GM19438 (cell line): ENCODE data around the gene RAB1A.

Experiments
- ATAC-seq: cut with Tn5 transposase; IDR thresholded peaks from one replicate; pipeline ENCODE4 v1.9.1; 2021; ENCODE audit warnings: low read depth; ENCODE audit not compliant: unreplicated experiment

The RAB1A gene

DNA sequence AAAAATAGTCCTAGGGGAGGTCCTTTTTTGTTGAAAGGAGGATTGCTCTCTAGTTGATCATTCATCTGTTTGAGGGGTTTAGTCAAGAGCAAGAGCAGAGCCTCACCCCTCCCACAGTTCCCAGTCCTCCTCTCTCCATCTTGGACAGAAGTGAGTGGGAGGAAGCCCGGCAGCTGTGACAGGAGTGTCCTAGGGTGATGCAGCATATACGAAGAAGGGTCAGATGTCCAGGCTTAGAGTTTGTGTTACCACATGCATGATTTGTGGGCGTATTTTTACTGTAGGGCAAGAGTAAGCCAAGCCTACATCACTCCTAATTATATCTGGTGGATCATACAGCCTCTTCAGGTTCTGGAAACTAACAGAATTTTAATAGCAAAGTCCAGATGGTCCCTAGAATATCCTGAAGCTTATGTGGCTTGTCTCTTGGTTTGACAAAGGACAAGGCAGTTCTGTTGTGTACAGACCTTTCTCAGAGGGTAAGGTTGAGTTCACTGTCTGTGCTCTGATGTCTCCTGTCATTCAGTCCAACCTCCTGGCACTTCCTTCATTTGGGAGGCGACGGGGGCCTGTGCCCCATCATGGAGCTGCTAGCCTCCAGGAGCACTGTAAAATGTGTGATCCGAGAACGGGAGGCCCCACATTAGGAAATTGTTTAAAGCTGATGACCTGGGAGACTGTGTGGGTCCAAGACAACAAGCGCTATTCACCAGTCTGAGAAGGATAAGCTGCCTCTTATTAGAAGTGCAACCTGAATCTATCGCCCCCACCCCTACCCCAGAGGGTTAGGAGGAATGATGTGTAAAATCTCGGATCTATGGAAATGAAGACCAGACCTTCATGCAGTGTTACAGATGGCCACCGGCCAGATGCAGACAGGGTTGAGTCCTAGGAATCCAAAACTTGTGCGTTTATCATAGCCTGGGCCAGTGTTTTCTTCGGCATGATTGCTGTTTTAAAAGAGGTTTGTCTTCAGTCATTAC, 66.8 kb downstream of the RAB1A start:
- ATAC-seq: no peak

GRCh38 chr2:65061910-65062339, 68.0 kb downstream of the RAB1A start:
- no peak for ATAC-seq

GRCh38 chr2:65061146-65061909, 68.6 kb downstream of the RAB1A start:
- ATAC-seq: no peak

GRCh38 chr2:65059071-65059470, 70.8 kb downstream of the RAB1A start:
- ATAC-seq: no peak

GRCh38 chr2:65057391-65058052, 72.4 kb downstream of the RAB1A start:
- no peak for ATAC-seq

GRCh38 chr2:65057054-65057375, 72.9 kb downstream of the RAB1A start:
- no peak for ATAC-seq

DNA sequence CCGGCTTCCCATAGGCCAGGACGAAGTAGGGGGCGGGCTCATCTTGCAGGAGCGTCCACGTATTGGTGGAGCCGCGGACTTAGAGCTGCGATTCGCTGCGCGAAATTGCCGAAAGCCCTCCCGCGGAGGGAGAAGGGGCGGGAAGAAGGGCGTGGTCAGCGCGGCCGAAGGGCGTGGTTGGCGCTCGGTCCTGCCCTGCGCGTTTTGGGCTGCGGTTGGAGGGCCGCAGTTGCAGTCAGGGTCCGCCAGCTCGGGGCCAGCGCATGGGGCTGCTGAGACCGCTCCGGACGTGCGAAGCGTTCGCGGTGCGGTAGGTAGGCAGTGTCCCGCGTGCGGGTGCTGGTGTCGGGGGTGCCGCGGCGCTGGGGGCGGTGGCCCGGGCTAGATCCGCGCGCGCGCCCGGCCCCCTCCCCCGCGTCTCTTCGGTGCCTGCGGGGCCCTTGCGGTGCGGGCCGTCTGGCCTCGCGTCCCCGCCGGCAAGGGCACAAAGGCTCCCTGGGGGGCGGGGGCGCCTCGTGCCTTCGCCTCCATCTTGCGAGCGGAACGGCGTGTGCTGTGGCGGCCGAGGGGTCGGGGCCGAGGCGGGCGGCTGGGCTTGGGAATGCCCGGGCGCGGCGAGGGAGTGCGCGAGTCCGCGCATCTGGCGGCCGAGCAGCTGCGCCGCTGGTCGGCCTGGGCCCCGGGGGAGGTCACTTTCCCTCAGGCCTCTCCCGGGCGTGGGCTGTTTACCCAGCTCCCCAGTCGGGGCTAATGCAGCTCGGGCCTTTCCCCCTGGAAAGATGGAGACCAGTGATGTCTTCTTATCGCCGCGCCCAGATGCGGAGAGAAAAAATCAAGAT, 73.5 kb downstream of the RAB1A start, which contains the start of gene CEP68:
TSS of gene CEP68 (plus strand) at position 202 of the 839 bp plus-strand sequence. CDS start 13,029 bp downstream, outside the sequence.
- ATAC-seq: peak; percentile 81

- ATAC-seq: peak; percentile 43
Measured at GRCh38 chr2:65055422-65056214, 74.3 kb downstream of the RAB1A start.

GRCh38 chr2:65054749-65055421, 75.0 kb downstream of the RAB1A start:
- no peak for ATAC-seq

DNA sequence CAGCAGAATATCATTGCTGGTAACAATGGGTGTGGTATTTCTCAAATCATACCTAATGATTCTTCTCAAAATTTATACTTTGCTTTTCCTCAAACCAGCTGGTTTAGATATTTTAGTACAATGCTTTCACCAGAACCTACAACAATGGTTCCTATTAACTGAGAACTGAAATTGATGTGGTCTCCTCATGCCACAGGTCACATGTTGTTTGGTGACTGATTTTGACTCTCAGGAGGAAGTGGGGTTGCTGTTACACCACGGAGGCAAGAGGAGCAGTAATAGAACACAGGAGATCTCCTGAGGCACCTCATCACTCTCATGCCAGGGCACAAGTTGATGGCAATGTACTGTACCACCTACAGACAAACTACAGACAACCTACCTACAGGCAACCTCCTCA, 76.7 kb downstream of the RAB1A start:
- peak; percentile 46 for ATAC-seq

DNA sequence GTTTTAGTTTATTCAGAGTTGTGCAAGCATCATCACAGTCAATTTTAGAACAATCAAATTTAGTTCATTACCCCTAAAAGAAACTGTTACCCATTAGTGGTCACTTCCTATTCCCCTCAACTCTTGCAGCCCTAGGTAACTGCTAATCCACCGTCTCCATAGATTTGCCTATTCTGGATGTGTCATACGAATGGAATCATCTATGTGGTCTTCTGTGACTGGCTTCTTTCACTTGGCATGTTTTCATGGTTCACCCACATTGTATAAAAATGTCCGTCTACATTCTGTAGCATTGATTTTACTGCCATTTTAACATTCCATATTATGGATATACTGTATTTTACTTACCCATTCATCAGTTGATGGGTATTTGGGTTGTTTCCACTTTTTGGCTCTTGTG, 79.0 kb downstream of the RAB1A start:
- ATAC-seq: no peak

DNA sequence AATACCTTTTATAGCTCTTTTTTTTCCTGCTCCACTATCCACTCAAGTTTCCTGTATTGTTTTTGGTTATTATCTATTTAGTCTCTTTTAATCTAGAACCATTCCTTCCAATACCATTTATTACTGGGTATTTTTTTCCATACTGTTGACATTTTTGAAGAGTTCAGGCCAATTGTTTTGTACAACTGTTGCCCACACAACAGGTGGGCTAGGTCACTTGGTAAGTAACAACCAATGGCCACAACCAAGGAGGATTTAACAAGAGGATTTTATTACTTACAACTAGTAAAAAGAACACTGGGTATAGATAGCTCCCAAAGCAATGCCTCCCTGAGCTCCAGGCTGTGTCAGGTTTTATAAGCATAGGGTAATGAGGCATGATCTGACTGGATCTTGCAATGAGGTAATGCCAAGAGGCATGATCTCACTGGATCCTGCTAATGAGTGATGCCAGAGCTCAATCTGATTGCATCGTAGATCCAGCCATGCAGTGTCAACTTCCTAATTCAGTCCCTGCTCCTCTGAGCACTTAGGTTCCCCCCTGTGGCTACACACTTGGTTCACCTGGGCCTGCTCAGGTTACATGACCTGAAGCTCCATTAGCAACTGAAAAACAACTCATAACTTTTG, 80.8 kb downstream of the RAB1A start:
- ATAC-seq: no peak

GRCh38 chr2:65046633-65047407, 83.1 kb downstream of the RAB1A start:
- no peak for ATAC-seq

DNA sequence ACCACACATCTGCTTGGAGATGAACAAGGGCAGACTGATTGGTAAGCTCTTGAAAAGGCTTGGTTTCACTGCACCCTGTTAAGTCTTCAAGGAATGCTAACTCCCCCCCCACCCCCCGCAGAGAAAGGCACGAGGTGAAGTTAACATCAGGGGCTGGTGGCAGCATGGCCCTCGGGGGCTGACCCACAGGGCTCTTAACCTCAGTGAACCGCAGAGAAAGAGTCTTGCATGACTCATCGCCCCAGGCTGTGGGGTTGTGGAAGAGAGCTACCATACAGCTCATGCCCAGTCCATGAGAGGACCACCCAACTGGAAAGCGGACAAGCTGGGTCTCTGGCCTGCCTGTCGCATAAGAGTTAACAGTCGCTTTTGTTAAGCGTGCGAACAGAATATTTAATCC, 84.3 kb downstream of the RAB1A start:
- no peak for ATAC-seq

DNA sequence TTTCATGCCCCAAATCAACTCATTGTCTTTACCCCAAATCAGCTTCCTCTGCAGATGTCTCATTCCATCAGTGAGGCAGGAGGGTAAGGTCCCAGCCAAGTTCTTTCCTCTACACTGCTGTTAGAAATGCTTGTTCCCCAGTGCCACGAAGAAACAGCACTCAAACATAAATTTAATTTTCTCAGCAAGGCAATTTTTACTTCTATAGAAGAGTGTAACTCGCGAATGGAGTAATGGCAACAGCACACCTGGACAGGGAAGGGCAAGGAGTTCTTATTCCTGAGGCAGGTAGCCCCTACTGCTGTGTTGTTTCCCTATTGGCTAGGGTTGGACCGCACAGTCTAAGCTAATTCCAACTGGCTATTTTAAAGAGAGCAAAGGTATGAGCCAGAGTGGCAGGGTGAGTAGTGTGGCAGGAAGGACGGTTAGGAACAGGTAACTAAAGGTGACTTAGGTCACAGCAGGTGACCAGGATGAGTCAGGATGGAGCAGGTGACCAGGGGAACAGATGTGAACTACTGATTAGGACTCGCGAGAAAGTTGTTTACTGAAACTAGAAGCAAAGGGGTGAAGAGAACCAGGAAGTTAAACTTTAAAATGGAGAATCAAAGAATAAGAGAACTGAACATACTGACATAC, 85.7 kb downstream of the RAB1A start:
- no peak for ATAC-seq

GRCh38 chr2:65043001-65043400, 86.9 kb downstream of the RAB1A start:
- no peak for ATAC-seq
